Stimulated activated naive CD8-positive, alpha-beta T cell treated with anti-CD3 and anti-CD28 coated beads, Interleukin-15, amount 100 ng/mL, for 72 hours (primary cell): ENCODE data around the gene MAGEA4.

ENCODE experiments used
- ATAC-seq: fragments of 150-1000 bp; cut with Tn5 transposase; 2 replicates; pipeline ENCODE4 v1.10.0; 2021; ENCODE audit warnings: mild to moderate bottlenecking, moderate library complexity
- DNase-seq, 2 donors: peaks; one replicate each; pipeline ENCODE4 v3.0.0; 2021 to 2022
- H3K27ac Mint-ChIP-seq, 2 donors: one replicate each; pipeline ENCODE4 v1.8.0; 2022; ENCODE audit warnings: mild to moderate bottlenecking in 2 of 2, mixed read lengths in 2 of 2, moderate library complexity in 2 of 2
- H3K27me3 Mint-ChIP-seq: one replicate; pipeline ENCODE4 v1.8.0; 2022; ENCODE audit warnings: mixed read lengths
- H3K4me1 Mint-ChIP-seq: one replicate; pipeline ENCODE4 v1.8.0; 2022; ENCODE audit warnings: mild to moderate bottlenecking, mixed read lengths
- H3K4me3 Mint-ChIP-seq, 2 donors: one replicate each; pipeline ENCODE4 v1.8.0; 2022; ENCODE audit warnings: mild to moderate bottlenecking in 2 of 2, mixed read lengths in 2 of 2, moderate library complexity in 1 of 2
- H3K9me3 Mint-ChIP-seq, 2 donors: one replicate each; pipeline ENCODE4 v1.8.0; 2022; ENCODE audit warnings: mixed read lengths in 2 of 2

Gene MAGEA4

DNA sequence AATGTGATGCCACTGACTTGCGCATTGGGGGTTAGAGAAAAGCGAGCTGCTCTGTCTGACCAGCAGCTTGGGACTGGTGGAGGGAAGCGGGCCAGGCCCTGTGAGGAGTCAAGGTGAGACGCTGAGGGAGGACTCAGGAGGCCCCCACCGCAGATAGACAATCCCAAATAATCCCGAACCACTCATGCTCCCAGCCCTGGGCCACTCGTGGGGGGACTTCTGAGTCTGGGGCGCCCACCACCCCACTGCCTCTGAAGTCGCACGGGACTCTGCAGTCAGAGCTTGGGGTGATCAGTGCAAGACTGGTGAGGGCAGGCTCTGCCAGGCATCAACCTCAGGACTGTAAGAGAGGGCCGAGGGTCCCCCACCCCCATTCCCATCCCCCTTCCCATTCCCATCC, 6.9 kb downstream of the MAGEA4 start:
- no peak for DNase-seq
- no peak overlapping the region for H3K27ac Mint-ChIP-seq
- no peaks in the 10 kb centered on the region for H3K9me3 Mint-ChIP-seq
- no peak for ATAC-seq
- no peaks in the 10 kb centered on the region for H3K27me3 Mint-ChIP-seq
- H3K4me3 Mint-ChIP-seq: no peak overlapping the region
- no peaks in the 10 kb centered on the region for H3K4me1 Mint-ChIP-seq

DNA sequence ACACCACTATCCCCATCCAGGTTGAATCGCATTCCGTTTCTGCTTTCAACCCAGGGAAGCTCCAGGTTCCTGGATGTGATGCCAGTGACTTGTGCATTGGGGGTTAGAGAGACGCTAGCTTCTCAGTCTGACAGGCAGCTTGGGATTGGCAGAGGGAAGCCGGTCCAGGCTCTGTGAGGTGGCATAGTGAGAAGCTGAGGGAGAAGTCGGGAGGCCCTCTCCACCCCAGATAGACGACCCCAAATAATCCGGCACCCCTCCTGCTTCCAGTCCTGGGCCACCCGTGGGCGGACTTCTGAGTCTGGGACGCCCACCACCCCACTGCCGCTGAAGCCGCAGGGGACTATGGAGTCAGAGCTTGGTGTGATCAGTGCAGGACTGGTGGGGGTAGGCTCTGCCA, 7.4 kb downstream of the MAGEA4 start:
- H3K9me3 Mint-ChIP-seq: no peaks in the 10 kb centered on the region
- no peak for DNase-seq
- H3K4me3 Mint-ChIP-seq: no peak overlapping the region
- ATAC-seq: no peak
- no peaks in the 10 kb centered on the region for H3K27me3 Mint-ChIP-seq
- no peak overlapping the region for H3K27ac Mint-ChIP-seq
- no peaks in the 10 kb centered on the region for H3K4me1 Mint-ChIP-seq

- DNase-seq: no peak
- Mint-ChIP-seq H3K27ac (no peak overlapping the region), H3K9me3 (no peaks in the 10 kb centered on the region), H3K4me1 (no peaks in the 10 kb centered on the region), H3K27me3 (no peaks in the 10 kb centered on the region), H3K4me3 (no peak overlapping the region)
- ATAC-seq: no peak
These were observed 7.8 kb downstream of the MAGEA4 start for GRCh38 chrX:151920530-151920929.

- no peak overlapping the region for H3K4me3 Mint-ChIP-seq
- no peaks in the 10 kb centered on the region for H3K4me1 Mint-ChIP-seq
- H3K27ac Mint-ChIP-seq: no peak overlapping the region
- no peaks in the 10 kb centered on the region for H3K9me3 Mint-ChIP-seq
- ATAC-seq: no peak
- no peak for DNase-seq
- no peaks in the 10 kb centered on the region for H3K27me3 Mint-ChIP-seq
These were observed 8.6 kb downstream of the MAGEA4 start for GRCh38 chrX:151921292-151921691.

DNA sequence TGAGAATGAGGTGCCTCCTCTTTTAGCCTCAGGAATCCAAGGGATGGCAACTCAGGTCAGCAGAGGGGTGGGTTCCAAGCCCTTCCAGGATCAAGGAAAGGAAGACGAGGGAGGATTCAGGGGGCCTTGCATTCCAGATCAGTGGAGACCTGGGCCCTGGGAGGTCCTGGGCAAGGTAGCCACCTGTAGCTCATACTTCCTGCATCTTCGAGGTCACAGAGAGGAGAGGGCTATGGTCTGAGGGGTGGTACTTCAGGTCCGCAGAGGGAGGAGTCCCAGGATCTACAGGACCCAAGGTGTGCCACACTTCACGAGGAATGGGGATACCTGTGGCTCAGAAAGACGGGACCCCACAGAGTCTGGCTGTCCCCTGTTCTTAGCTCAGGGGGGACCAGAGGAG, 9.2 kb downstream of the MAGEA4 start:
- Mint-ChIP-seq H3K4me3 (no peak overlapping the region), H3K9me3 (no peaks in the 10 kb centered on the region), H3K27ac (no peak overlapping the region), H3K27me3 (no peaks in the 10 kb centered on the region), H3K4me1 (no peaks in the 10 kb centered on the region)
- DNase-seq (no peak), ATAC-seq (no peak)

- ATAC-seq: no peak
- no peak overlapping the region for H3K4me3 Mint-ChIP-seq
These were observed 10.0 kb downstream of the MAGEA4 start for GRCh38 chrX:151922692-151923091.

GRCh38 chrX:151923648-151924047, 11.0 kb downstream of the MAGEA4 start:
- H3K4me3 Mint-ChIP-seq: no peak overlapping the region
- ATAC-seq (no peak), DNase-seq (no peak)
- H3K9me3 Mint-ChIP-seq: no peaks in the 10 kb centered on the region
- no peaks in the 10 kb centered on the region for H3K4me1 Mint-ChIP-seq
- no peaks in the 10 kb centered on the region for H3K27me3 Mint-ChIP-seq
- no peak overlapping the region for H3K27ac Mint-ChIP-seq

More at GRCh38 chrX:151922692-151923091, 10.0 kb downstream of the MAGEA4 start:
- H3K9me3 Mint-ChIP-seq: no peaks in the 10 kb centered on the region
- no peaks in the 10 kb centered on the region for H3K27me3 Mint-ChIP-seq
- no peaks in the 10 kb centered on the region for H3K4me1 Mint-ChIP-seq
- H3K27ac Mint-ChIP-seq: no peak overlapping the region
- no peak for DNase-seq

DNA sequence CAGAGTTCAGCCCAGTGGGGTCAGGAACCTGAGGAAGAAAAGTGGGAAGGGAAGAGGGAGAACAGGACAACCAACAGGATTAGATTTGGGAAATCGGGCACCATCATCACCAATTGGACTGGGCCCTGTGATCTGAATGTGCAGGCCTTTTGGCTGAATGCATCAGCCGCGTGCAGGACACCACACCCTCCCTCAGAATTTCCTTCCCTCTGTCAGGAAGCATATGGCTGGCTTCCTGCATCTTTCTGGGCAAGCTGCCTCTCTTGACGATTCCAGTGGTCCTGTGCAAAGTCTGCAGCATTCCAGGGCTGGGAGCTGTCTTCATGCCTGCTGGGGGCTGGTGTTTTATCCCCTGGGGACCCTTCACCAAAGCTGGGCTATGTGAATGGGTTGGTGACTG, 16.4 kb downstream of the MAGEA4 start:
- DNase-seq (no peak), ATAC-seq (no peak)
- no peaks in the 10 kb centered on the region for H3K4me1 Mint-ChIP-seq
- no peak overlapping the region for H3K27ac Mint-ChIP-seq
- H3K27me3 Mint-ChIP-seq: no peaks in the 10 kb centered on the region
- H3K4me3 Mint-ChIP-seq: no peak overlapping the region
- H3K9me3 Mint-ChIP-seq: no peaks in the 10 kb centered on the region

GRCh38 chrX:151935358-151935757, 22.7 kb downstream of the MAGEA4 start:
- H3K4me3 Mint-ChIP-seq: no peak overlapping the region

GRCh38 chrX:151938172-151938571, 25.5 kb downstream of the MAGEA4 start:
- Mint-ChIP-seq H3K27ac (no peak overlapping the region), H3K4me3 (no peak overlapping the region), H3K4me1 (no peaks in the 10 kb centered on the region), H3K9me3 (no peaks in the 10 kb centered on the region), H3K27me3 (no peaks in the 10 kb centered on the region)
- ATAC-seq (no peak), DNase-seq (no peak)

More at GRCh38 chrX:151935358-151935757, 22.7 kb downstream of the MAGEA4 start:
- no peaks in the 10 kb centered on the region for H3K9me3 Mint-ChIP-seq
- no peaks in the 10 kb centered on the region for H3K4me1 Mint-ChIP-seq
- ATAC-seq (no peak), DNase-seq (no peak)
- H3K27ac Mint-ChIP-seq: no peak overlapping the region
- no peaks in the 10 kb centered on the region for H3K27me3 Mint-ChIP-seq

- H3K27me3 Mint-ChIP-seq: no peaks in the 10 kb centered on the region
- H3K9me3 Mint-ChIP-seq: no peaks in the 10 kb centered on the region
- H3K4me1 Mint-ChIP-seq: no peaks in the 10 kb centered on the region
- H3K4me3 Mint-ChIP-seq: no peak overlapping the region
- DNase-seq (no peak), ATAC-seq (no peak)
- no peak overlapping the region for H3K27ac Mint-ChIP-seq
These were observed 42.0 kb downstream of the MAGEA4 start for GRCh38 chrX:151954730-151955129.

DNA sequence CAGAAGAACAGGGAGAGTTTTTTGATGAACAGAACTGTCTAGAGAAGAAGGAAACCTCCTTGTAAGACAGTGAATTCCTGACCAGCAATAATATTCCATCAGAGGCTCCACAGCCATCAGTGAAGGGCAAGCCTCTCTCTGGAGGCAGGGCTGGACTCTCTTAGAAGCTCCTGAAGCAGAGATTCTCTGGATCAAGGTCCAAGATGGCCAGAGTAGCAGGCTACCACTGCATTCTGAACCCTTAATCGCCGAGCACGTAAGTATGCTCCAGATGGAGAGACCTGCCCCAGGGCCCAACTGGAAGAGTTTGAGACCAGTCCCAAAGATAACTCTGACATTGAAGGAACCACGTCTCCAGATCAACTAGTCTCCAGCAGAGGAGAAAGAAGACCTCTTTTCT, 45.4 kb downstream of the MAGEA4 start:
- no peaks in the 10 kb centered on the region for H3K9me3 Mint-ChIP-seq
- H3K27ac Mint-ChIP-seq: no peak overlapping the region
- no peak overlapping the region for H3K4me3 Mint-ChIP-seq
- no peaks in the 10 kb centered on the region for H3K4me1 Mint-ChIP-seq
- DNase-seq: no peak
- no peak for ATAC-seq
- no peaks in the 10 kb centered on the region for H3K27me3 Mint-ChIP-seq

- H3K27me3 Mint-ChIP-seq: no peaks in the 10 kb centered on the region
- ATAC-seq: no peak
- no peaks in the 10 kb centered on the region for H3K4me1 Mint-ChIP-seq
- no peak overlapping the region for H3K4me3 Mint-ChIP-seq
- DNase-seq: no peak
- H3K9me3 Mint-ChIP-seq: no peaks in the 10 kb centered on the region
- no peak overlapping the region for H3K27ac Mint-ChIP-seq
These were observed 49.3 kb downstream of the MAGEA4 start for GRCh38 chrX:151962034-151962433.

- H3K27me3 Mint-ChIP-seq: no peaks in the 10 kb centered on the region
- no peaks in the 10 kb centered on the region for H3K9me3 Mint-ChIP-seq
- no peaks in the 10 kb centered on the region for H3K4me1 Mint-ChIP-seq
- H3K27ac Mint-ChIP-seq: no peak overlapping the region
- ATAC-seq (no peak), DNase-seq (no peak)
- no peak overlapping the region for H3K4me3 Mint-ChIP-seq
These were observed 53.5 kb downstream of the MAGEA4 start for GRCh38 chrX:151966236-151966635.

GRCh38 chrX:151970027-151970426, 57.3 kb downstream of the MAGEA4 start:
- H3K4me1 Mint-ChIP-seq: no peaks in the 10 kb centered on the region
- ATAC-seq (no peak), DNase-seq (no peak)
- H3K9me3 Mint-ChIP-seq: no peaks in the 10 kb centered on the region
- no peak overlapping the region for H3K4me3 Mint-ChIP-seq
- H3K27ac Mint-ChIP-seq: no peak overlapping the region
- peaks cover 12% of the 10 kb centered on the region for H3K27me3 Mint-ChIP-seq

DNA sequence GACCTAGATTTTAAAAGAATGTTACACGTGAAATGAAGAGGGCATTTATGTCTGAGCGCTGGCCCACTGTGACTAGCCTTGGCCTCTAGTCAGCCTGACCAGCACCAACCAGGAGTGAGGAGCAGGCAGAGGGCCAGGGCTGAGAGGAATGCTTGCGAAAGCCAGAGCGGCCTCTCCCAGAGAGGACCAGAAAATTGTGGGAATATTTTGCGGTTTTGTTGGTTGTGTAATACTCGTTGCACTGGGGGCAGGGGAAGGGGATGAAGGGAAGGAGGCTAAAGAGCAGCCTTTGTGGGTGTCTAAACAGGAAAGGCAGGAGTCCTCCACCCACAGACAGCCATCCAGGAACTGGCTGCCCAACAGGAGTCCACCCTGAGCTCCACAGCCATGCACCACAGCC, 58.0 kb downstream of the MAGEA4 start:
- ATAC-seq (no peak), DNase-seq (no peak)
- no peaks in the 10 kb centered on the region for H3K4me1 Mint-ChIP-seq
- H3K27ac Mint-ChIP-seq: no peak overlapping the region
- H3K27me3 Mint-ChIP-seq: peaks cover 18% of the 10 kb centered on the region
- no peaks in the 10 kb centered on the region for H3K9me3 Mint-ChIP-seq
- H3K4me3 Mint-ChIP-seq: no peak overlapping the region

DNA sequence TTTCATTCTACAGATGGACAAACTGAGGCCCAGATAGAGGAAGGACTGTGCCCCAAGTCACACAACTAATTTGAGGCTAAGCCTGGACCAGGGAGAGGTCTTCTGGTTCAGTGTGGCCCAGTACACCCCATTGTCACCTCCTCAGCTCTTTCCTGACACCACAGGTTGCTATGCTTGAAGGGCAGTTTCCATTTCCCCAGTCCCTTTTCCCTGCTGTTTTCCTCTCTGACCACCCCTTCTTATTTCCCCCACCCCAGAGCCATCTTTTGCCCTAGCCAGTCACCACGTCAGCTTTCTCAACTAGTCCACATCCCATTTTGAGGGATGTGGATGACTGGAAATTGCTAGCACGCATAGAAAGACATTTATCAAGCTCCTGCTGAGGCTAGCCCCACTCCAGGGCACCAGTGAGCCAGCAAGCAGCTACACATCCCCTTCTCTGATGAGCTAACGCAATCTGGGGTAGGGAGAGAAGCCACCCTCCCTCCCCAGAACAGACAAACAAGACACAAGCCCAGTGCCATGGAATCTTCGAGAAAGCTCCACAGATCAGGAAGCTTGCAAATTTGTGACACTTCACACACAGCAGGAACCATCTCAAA, 60.5 kb downstream of the MAGEA4 start:
- no peak for ATAC-seq
- Mint-ChIP-seq H3K9me3 (no peaks in the 10 kb centered on the region), H3K4me3 (no peak overlapping the region), H3K4me1 (no peaks in the 10 kb centered on the region), H3K27me3 (peaks cover 36% of the 10 kb centered on the region), H3K27ac (no peak overlapping the region)
- no peak for DNase-seq
